Measurements from ENCODE around the gene CD52.

- TF ChIP-seq CTCF (IDR thresholded peaks at IDR 0.05 in 2 of 3, conservative IDR thresholded peaks at IDR 0.05 in 1 of 3; ENCODE audit: borderline replicate concordance in 1 of 3, insufficient read depth in 1 of 3, low read depth in 2 of 3, low read length in 2 of 3): no peak
- no peak for TF ChIP-seq ZNF274 (IDR thresholded peaks at IDR 0.05; ENCODE audit: low read depth, low read length)
- TF ChIP-seq POLR2AphosphoS5 (IDR thresholded peaks at IDR 0.05; ENCODE audit: low read depth, low read length): no peak
- TF ChIP-seq TCF7L2 (IDR thresholded peaks at IDR 0.05; ENCODE audit: borderline replicate concordance, extremely low read depth, insufficient read depth, insufficient read length): no peak
- TF ChIP-seq EZH2 (IDR thresholded peaks at IDR 0.05): no peak
- no peak for TF ChIP-seq POLR2A (IDR thresholded peaks at IDR 0.05; ENCODE audit: borderline replicate concordance, extremely low read depth, insufficient read depth, insufficient read length)
- TF ChIP-seq SRF (IDR thresholded peaks at IDR 0.05; ENCODE audit: low read depth): no peak
- no peak for TF ChIP-seq ELF1 (IDR thresholded peaks at IDR 0.05; ENCODE audit: borderline replicate concordance, low read depth)
- TF ChIP-seq REST (IDR thresholded peaks at IDR 0.05; ENCODE audit: low read depth): no peak
These were observed 12.5 kb downstream of the CD52 start for GRCh38 chr1:26330276-26330675.
